Cardiac fibroblast (primary cell): ENCODE data around the gene EDDM13.
"Not testable (repeated sequence)": the region's sequence is repeated elsewhere in the genome, so short reads cannot be mapped to it uniquely, and the experiment has no call there.

Source experiments
- DNase-seq, 2 donors: peaks; one replicate each; pipeline versions ENCODE4 v3.0.0 to v3.0.0-alpha.2; 2010; ENCODE audit warnings: low read depth in 2 of 2
- H3K4me3 ChIP-seq, 2 donors: replicated peaks in 1 of 2; 1 replicate in 1 of 2; 2 replicates in 1 of 2; pipeline ENCODE4 v1.5.1; 2011; ENCODE audit warnings: low read depth in 2 of 2, low read length in 2 of 2, mild to moderate bottlenecking in 2 of 2, moderate library complexity in 1 of 2
- TF ChIP-seq, protein P1 (sequence below): IDR thresholded peaks from one replicate; pipeline ENCODE4 v1.5.1; 2011; ENCODE audit warnings: low read depth, mild to moderate bottlenecking, low read length, inconsistent platforms

The EDDM13 gene

GRCh38 chr19:56321254-56321988 lies 48.9 kb downstream of the EDDM13 start:
- TF ChIP-seq, protein P1, sequence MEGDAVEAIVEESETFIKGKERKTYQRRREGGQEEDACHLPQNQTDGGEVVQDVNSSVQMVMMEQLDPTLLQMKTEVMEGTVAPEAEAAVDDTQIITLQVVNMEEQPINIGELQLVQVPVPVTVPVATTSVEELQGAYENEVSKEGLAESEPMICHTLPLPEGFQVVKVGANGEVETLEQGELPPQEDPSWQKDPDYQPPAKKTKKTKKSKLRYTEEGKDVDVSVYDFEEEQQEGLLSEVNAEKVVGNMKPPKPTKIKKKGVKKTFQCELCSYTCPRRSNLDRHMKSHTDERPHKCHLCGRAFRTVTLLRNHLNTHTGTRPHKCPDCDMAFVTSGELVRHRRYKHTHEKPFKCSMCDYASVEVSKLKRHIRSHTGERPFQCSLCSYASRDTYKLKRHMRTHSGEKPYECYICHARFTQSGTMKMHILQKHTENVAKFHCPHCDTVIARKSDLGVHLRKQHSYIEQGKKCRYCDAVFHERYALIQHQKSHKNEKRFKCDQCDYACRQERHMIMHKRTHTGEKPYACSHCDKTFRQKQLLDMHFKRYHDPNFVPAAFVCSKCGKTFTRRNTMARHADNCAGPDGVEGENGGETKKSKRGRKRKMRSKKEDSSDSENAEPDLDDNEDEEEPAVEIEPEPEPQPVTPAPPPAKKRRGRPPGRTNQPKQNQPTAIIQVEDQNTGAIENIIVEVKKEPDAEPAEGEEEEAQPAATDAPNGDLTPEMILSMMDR, result no peak
- no peak for DNase-seq
- no peak overlapping the region for H3K4me3 ChIP-seq

DNA sequence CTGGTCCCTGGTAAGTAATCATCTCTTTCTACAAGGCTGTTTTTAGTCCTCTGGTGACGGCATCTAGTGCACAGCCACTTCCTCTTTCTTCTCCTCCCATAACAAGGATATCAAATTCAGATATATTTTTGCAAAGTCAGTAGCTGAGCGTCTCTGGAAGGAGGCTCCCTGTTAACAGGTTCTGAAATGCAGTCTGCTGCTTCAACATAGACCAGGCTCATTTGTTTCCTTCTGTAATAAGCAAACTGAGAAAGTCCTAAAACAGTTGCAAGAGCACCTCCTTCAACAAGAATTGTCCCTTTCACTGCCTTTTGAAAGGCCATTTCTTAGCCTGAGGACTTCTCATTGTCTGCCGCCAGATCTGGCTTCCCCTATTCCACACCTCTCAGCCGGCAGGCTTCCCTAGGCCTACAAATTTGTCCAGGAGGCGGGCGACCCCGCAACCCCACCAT lies 49.5 kb downstream of the EDDM13 start:
- TF ChIP-seq, protein P1, result no peak
- no peak for DNase-seq

GRCh38 chr19:56324436-56324835 lies 51.9 kb downstream of the EDDM13 start:
- no peak overlapping the region for H3K4me3 ChIP-seq
- TF ChIP-seq, protein P1, result no peak
- DNase-seq, result no peak

More for the DNA sequence above, 49.5 kb downstream of the EDDM13 start:
- no peak overlapping the region for H3K4me3 ChIP-seq

DNA sequence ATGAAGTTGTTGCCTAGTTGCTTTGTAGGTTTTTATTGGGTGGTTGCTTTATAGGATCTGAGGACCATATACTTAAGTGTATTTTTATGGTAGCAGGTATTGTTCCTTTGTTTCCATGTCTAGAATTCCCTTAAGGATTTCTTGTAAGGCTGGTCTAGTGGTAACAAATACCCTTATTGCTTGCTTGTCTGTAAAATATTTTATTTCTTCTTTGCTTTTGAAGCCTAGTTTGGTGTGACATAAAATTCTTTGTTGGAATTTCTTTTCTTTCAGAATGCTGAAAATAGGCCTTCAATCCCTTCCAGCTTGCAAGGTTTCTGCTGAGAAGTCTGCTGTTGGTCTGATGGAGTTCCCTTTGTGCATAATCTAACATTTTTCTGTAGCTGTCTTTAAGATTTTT lies 60.1 kb downstream of the EDDM13 start:
- TF ChIP-seq, protein P1, result no peak
- H3K4me3 ChIP-seq, result no peak overlapping the region
- no peak for DNase-seq

DNA sequence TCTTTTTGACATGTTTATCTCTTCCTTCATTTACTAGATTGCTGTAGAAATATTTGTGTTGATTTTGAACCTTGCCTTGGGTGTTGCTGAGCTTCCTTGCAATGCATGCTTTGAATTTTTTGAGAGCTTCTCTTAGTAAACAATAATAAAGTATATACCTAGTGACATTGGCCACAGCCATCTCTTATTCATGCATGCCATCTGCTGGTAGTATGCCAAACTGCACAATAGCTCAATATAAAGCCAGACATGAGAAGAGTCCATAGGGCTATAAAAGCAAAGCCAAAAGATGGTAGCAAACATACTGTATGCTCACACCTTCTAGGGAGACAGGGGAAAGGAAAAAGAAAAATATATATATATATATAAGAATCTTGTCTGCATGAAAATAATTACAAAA lies 61.0 kb downstream of the EDDM13 start:
- TF ChIP-seq, protein P1, result peak; percentile 81
- no peak overlapping the region for H3K4me3 ChIP-seq
- DNase-seq, result peak; percentile 78 to 80

GRCh38 chr19:56335371-56335770 lies 62.8 kb downstream of the EDDM13 start:
- not testable (repeated sequence) for DNase-seq, H3K4me3 ChIP-seq

GRCh38 chr19:56337077-56337476 lies 64.5 kb downstream of the EDDM13 start:
- not testable (repeated sequence) for DNase-seq

DNA sequence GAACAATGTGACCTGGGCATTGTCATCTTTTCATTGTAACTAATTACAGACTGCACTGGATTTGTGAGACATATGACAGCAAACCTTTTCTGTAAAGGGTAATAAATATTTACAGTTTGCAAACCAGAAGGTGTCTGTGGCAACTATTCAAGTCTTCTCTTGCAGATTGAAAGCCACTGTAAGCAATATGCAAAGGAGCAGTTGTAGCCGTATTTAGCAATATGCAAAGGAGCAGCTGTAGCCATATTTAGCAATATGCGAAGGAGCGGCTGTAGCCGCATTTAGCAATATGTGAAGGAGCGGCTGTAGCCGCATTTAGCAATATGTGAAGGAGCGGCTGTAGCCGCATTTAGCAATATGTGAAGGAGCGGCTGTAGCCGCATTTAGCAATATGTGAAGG lies 66.5 kb downstream of the EDDM13 start:
- not testable (repeated sequence) for H3K4me3 ChIP-seq, DNase-seq

More at GRCh38 chr19:56337077-56337476, 64.5 kb downstream of the EDDM13 start:
- not testable (repeated sequence) for H3K4me3 ChIP-seq
